CD1c-positive myeloid dendritic cell (primary cell): ENCODE measurements around the gene MTTP.

Source experiments
- DNase-seq: peaks from one replicate; pipeline ENCODE4 v3.0.0-alpha.2; 2016; ENCODE audit errors: extremely low spot score

The MTTP gene

GRCh38 chr4:99593781-99594641 lies 19.4 kb downstream of the MTTP start:
- DNase-seq: no peak

- DNase-seq: no peak
These were observed 20.2 kb downstream of the MTTP start for GRCh38 chr4:99594818-99595217.

- no peak for DNase-seq
These were observed 32.1 kb downstream of the MTTP start for GRCh38 chr4:99606716-99607115.

- no peak for DNase-seq
These were observed 33.8 kb downstream of the MTTP start for GRCh38 chr4:99608417-99608816.

- no peak for DNase-seq
These were observed 36.1 kb downstream of the MTTP start for GRCh38 chr4:99610605-99611175.

GRCh38 chr4:99612281-99612680 lies 37.7 kb downstream of the MTTP start:
- no peak for DNase-seq

GRCh38 chr4:99612704-99613103 lies 38.1 kb downstream of the MTTP start:
- no peak for DNase-seq

GRCh38 chr4:99614491-99614890 lies 39.9 kb downstream of the MTTP start:
- no peak for DNase-seq

GRCh38 chr4:99615170-99615820 lies 40.7 kb downstream of the MTTP start:
- no peak for DNase-seq

GRCh38 chr4:99617374-99617773 lies 42.8 kb downstream of the MTTP start:
- DNase-seq: no peak

- DNase-seq: no peak
These were observed 47.7 kb downstream of the MTTP start for GRCh38 chr4:99622341-99622740.

GRCh38 chr4:99624141-99624719 lies 49.6 kb downstream of the MTTP start:
- DNase-seq: no peak

GRCh38 chr4:99625369-99625768 lies 50.7 kb downstream of the MTTP start:
- DNase-seq: no peak

GRCh38 chr4:99628040-99628439 lies 53.4 kb downstream of the MTTP start:
- no peak for DNase-seq

GRCh38 chr4:99629962-99630554 lies 55.4 kb downstream of the MTTP start:
- DNase-seq: no peak

- DNase-seq: no peak
These were observed 56.3 kb downstream of the MTTP start for GRCh38 chr4:99630857-99631360.

GRCh38 chr4:99633772-99634171 lies 59.1 kb downstream of the MTTP start:
- no peak for DNase-seq

GRCh38 chr4:99634742-99635360 lies 60.2 kb downstream of the MTTP start:
- DNase-seq: no peak

- no peak for DNase-seq
These were observed 61.0 kb downstream of the MTTP start for GRCh38 chr4:99635601-99636000.

- no peak for DNase-seq
These were observed 61.8 kb downstream of the MTTP start for GRCh38 chr4:99636422-99636821.

- DNase-seq: no peak
These were observed 62.5 kb downstream of the MTTP start for GRCh38 chr4:99637174-99637573.

- DNase-seq: no peak
These were observed 66.1 kb downstream of the MTTP start for GRCh38 chr4:99640676-99641075.
